ENCODE measurements around the gene CST5.
"Not testable (repeated sequence)": the region's sequence is repeated elsewhere in the genome, so short reads cannot be mapped to it uniquely, and the experiment has no call there.

The CST5 gene

DNA sequence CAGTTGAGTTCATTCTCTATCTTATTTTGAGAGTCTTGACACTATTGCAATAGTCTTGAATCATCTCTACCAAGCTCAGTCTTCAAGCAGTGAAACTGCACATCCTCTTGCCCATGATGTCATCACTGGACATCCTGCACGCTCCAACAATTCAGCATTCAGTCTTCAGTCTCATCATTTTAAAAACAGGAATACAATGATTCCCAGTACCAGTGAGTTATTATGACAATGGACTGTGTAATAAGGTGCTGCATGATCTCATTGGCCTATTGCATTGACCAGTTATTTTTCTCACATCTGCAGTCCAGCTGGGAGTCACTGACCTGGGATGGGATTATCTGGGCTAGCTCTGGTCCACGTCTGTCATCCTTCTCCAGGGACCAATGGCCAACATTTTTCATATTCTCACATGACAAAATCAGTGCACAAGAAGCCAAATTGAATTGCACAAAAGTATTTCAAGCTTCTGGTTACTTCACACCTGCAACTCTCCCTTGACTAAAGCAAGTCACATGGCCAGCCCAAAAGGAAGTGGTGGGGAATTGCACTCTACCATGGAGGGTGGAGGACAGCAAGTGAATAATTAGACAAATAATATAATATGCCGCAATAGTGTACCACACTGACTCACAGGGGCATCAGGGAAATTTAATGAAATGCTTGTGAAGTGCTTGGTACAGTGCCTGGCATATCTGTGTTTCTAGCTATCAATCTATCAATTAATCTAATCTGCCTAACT, 46.6 kb downstream of the CST5 start:
- no peak for DNase-seq

DNA sequence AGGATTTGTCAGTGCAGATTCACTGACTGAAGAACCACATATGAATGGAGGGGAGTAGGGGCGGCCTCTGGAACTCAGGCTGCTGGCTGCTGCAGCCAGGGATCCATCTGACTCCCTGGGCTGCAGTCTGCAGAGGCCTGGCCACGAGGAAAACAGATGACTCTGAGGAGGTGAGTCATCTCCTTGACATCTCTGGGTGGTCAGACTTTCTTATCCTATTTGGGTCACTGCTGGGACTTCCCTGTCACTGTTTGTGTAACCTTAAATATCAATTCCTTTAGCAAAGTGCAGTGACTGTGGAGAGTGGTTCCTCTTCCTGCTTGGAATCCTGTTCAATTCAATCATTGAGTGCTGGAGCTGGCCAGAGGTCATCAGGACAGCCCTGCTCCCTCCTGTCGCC, 47.6 kb downstream of the CST5 start:
- DNase-seq, result not testable (repeated sequence)

GRCh38 chr20:23826541-23827021, 53.0 kb downstream of the CST5 start, which contains the start of gene CST2:
CST2 (minus strand) TSS chr20:23826729; CDS start chr20:23826660, 69 bp downstream.
- no peak for DNase-seq
